Adrenal gland (tissue), 12 donors: Measurements from ENCODE around the gene RPL36. TPM values are rescaled to one million over a fixed set of nuclear protein-coding genes. Genes with fewer than 3 reads are reported as not detected.

Experiments used
- DNase-seq, 7 donors: peaks; one replicate each; pipeline ENCODE4 v3.0.0-alpha.2; 2019 to 2020
- H3K27ac ChIP-seq, 5 donors: fragments of 200-600 bp; sonication (generic) in 4 of 5; 1 replicate in 3 of 5; 2 replicates in 2 of 5; pipeline versions ENCODE4 v1.5.1 to v1.8.0; 2016 to 2020; ENCODE audit warnings: mild to moderate bottlenecking in 1 of 5
- H3K27me3 ChIP-seq: fragments of 200-600 bp; 2 replicates; pipeline ENCODE4 v1.8.0; 2021
- H3K36me3 ChIP-seq, 2 donors: fragments of 200-600 bp; replicated peaks in 1 of 2; 1 replicate in 1 of 2; 2 replicates in 1 of 2; pipeline versions ENCODE4 v1.5.1 to v1.8.0; 2018 to 2022
- H3K4me1 ChIP-seq, 2 donors: fragments of 200-600 bp; replicated peaks in 1 of 2; 1 replicate in 1 of 2; 2 replicates in 1 of 2; pipeline versions ENCODE4 v1.5.1 to v1.8.0; 2018 to 2021
- H3K4me3 ChIP-seq, 4 donors: fragments of 200-600 bp; sonication (generic) in 3 of 4; one replicate each; pipeline ENCODE4 v1.5.1; 2016 to 2018
- H3K9me3 ChIP-seq, 3 donors: fragments of 200-600 bp; sonication (generic) in 1 of 3; replicated peaks in 1 of 3; 1 replicate in 2 of 3; 2 replicates in 1 of 3; pipeline versions ENCODE4 v1.5.1 to v1.8.0; 2016 to 2021
- POLR2A ChIP-seq, 2 donors: fragments of 450-650 bp; IDR thresholded peaks; one replicate each; pipeline ENCODE4 v1.6.1; 2017; ENCODE audit warnings: antibody characterized with exemption in 2 of 2, mild to moderate bottlenecking in 2 of 2, moderate library complexity in 1 of 2
- WGBS, 4 donors: extraction: QIAGEN DNeasy Blood & Tissue Kit in 2 of 4; methylation state at CpG; one replicate each; pipeline versions ENCODE4 v1.1.5 to v1.1.7; 2013 to 2017; 5-methylcytosine and 5-hydroxymethylcytosine counted together
- intact Hi-C, 2 donors: fragments of 100-400 bp; cut with DNase I; formaldehyde crosslinking; loops; one replicate each; pipeline versions ENCODE4 v1.14.1 to v1.15.0; 2022 to 2023
- polyA plus RNA-seq, 3 donors: library from polyadenylated mRNA; stranded (reverse); fragments of 200-250 nt in 2 of 3; fragments of 350-450 nt in 1 of 3; fragmentation: Illumina TruSeq in 1 of 3; extraction: RNeasy Lipid Tissue Mini Kit (QIAGEN cat#74804) in 1 of 3; gene quantifications; one replicate each; pipeline ENCODE4 v1.2.3, GENCODE V29; 2013 to 2014
- total RNA-seq, 9 donors: library from RNA; depleted of rRNA in 4 of 9; stranded (reverse); fragments of >200 nt in 4 of 9; fragments of 120-200 nt in 1 of 9; fragmentation: NEBNext Ultra II Directional in 1 of 9; extraction: Animal tissue kit (Norgen Biotek cat#: 25700) in 1 of 9; gene quantifications; one replicate each; pipeline versions ENCODE4 v1.1.0 to v1.2.4, GENCODE V29; 2013 to 2023
- TF ChIP-seq, protein P1 (sequence below), 6 experiments: fragments of 450-650 bp in 4 of 6; fragments of 200-600 bp in 2 of 6; sonication (generic) in 1 of 6; IDR thresholded peaks; 1 replicate in 5 of 6; 2 replicates in 1 of 6; pipeline versions ENCODE4 v1.5.1 to v1.8.0; 2016 to 2021; ENCODE audit warnings: antibody characterized with exemption in 6 of 6, mild to moderate bottlenecking in 2 of 6, moderate library complexity in 1 of 6
- donor health status: healthy with polysubstance abuse.
- donor health status: Bipolar disorder and iron deficiency.
- donor health status: DM: yes; HTN: yes; CAD: no.
- donor health status: DM: no; HTN: no; CAD: no.
- donor health status: DM: no; HTN: no; CAD: no.
- donor health status: DM: yes; HTN: yes; CAD: no.

Gene RPL36
- total and polyA plus RNA-seq, 12 donors = 615 to 3,360 (median 1,204) TPM

DNA sequence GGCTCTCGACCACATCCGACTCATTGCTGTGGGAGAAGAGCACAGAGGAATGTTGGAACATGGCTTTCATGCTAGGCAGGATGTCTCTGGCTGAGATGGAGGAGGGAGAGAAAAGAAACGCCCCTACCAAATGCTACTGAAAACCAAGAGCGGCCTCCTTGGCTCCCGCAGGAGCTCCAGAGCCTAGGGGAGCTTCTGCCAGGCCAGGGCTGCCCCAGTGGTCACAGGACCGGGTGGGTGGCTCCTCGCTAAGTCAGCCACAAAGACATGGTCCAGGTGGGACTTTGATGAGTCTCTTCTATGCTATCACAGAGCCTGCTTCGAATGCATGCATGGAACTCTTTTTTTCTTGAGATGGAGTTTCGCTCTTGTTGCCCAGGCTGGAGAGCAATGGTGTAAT is 23.1 kb downstream of the RPL36 start:
- intact Hi-C loops = no loop called here
- Histone ChIP-seq H3K4me3 (no peak overlapping the region), H3K9me3 (no peaks in the 10 kb centered on the region), H3K4me1 (peaks cover 11 to 34% of the 10 kb centered on the region in 2 donors), H3K27me3 (no peaks in the 10 kb centered on the region), H3K36me3 (peaks cover 0 to 53% of the 10 kb centered on the region in 2 donors), H3K27ac (no peak overlapping the region)
- DNase-seq = no peak
- WGBS, 4 donors = 82 to 92% (median 91%) methylated on average over 6 to 9 of the region's 9 CpGs
- TF ChIP-seq POLR2A (IDR thresholded peaks at IDR 0.05) = no peak
- TF ChIP-seq, protein P1, sequence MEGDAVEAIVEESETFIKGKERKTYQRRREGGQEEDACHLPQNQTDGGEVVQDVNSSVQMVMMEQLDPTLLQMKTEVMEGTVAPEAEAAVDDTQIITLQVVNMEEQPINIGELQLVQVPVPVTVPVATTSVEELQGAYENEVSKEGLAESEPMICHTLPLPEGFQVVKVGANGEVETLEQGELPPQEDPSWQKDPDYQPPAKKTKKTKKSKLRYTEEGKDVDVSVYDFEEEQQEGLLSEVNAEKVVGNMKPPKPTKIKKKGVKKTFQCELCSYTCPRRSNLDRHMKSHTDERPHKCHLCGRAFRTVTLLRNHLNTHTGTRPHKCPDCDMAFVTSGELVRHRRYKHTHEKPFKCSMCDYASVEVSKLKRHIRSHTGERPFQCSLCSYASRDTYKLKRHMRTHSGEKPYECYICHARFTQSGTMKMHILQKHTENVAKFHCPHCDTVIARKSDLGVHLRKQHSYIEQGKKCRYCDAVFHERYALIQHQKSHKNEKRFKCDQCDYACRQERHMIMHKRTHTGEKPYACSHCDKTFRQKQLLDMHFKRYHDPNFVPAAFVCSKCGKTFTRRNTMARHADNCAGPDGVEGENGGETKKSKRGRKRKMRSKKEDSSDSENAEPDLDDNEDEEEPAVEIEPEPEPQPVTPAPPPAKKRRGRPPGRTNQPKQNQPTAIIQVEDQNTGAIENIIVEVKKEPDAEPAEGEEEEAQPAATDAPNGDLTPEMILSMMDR (IDR thresholded peaks at IDR 0.05) = no peak

DNA sequence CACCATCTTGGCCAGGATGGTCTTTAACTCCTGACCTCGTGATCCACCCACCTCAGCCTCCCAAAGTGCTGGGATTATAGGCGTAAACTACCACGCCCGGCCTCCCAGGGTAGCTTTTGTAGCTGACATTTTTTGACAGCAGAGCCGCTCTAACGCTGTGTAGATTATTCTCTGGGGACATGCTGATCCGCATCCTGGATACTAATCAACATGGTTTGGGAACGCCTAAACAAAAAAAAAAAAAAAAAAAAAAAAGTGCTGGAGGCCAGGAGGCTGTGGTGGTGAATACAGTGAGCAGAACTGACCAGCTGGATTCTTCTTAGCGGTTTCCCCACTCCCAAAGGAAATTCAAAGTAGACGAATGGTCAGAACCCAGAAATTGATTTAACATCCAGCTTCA is 24.7 kb downstream of the RPL36 start:
- Histone ChIP-seq H3K4me3 (no peak overlapping the region), H3K4me1 (peaks cover 22 to 35% of the 10 kb centered on the region in 2 donors), H3K27me3 (no peaks in the 10 kb centered on the region), H3K27ac (no peak overlapping the region), H3K36me3 (peaks cover 0 to 43% of the 10 kb centered on the region in 2 donors), H3K9me3 (no peaks in the 10 kb centered on the region)
- 86 to 94% (median 89%) methylated on average over 10 of the region's 10 CpGs for WGBS, 4 donors
- intact Hi-C loops = no loop called here
- DNase-seq = no peak
- TF ChIP-seq, protein P1 (IDR thresholded peaks at IDR 0.05) = no peak
- no peak for TF ChIP-seq POLR2A (IDR thresholded peaks at IDR 0.05)

DNA sequence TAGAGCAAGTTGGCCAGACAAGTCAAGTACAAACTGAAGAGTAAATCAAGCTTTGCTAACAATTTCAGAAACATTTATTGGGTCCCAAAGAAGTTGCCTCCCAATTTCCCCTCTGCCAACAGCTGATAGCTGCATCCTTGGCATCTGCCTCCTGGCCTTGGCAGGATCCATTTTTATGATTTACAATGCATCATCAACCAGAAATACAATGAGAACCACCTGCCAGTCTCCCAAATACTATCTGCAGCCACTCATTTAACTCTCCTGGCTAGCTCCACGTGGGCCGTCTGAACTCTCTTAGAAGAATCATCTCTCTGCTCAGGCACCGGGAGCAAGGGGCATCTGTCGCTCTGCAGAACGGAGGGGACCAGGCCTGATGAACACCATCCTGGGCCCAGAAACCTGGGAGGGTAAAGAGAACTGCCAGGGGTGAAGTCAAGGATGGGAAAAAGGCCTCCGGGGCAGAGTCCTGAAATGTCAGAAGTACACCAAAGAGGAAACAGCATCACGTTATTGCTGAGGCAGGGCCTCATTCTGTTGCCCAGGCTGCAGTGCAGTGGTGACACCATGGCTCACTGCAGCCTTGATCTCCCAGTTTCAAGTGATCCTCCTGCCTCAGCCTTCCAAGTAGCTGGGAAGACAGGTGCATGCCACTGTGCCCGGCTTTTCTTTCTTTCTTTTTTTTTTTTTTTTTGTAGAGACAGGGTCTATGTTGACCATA is 27.3 kb downstream of the RPL36 start:
- intact Hi-C loops = no loop called here
- Histone ChIP-seq H3K27me3 (no peaks in the 10 kb centered on the region), H3K4me3 (no peak overlapping the region), H3K9me3 (no peaks in the 10 kb centered on the region), H3K27ac (peak overlapping the region; percentile 78 to 100 (median 96)), H3K4me1 (peaks cover 26 to 41% of the 10 kb centered on the region in 2 donors), H3K36me3 (peaks cover 0 to 18% of the 10 kb centered on the region in 2 donors)
- TF ChIP-seq, protein P1 (IDR thresholded peaks at IDR 0.05) = no peak
- no peak for TF ChIP-seq POLR2A (IDR thresholded peaks at IDR 0.05)
- 38 to 56% (median 42%) methylated on average over 7 to 8 of the region's 8 CpGs for WGBS, 4 donors
- peak in 4 of 7 donors; percentile 33 to 64 (median 42) for DNase-seq

DNA sequence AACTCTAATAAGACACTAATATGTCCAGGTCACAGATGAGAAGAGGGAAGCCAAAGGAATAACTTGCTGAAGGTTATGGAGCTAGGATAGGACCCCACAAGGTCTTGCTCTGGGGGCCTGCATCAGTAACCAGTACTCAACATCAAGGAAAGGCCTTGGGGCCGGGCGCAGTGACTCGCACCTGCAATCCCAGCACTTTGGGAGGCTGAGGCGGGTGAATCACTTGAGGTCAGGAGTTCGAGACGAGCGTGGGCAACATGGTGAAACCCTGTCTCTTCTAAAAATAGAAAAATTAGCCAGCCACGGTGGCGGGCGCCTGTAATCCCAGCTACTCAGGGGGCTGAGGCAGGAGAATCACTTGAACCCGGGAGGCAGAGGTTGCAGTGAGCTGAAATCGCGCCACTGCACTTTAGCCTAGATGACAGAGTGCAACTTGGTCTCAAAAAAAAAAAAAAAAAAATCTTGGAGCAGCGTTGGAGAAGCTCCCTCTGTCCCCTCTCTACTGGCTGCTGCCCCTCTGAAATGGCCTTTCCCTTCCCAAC is 28.0 kb downstream of the RPL36 start:
- H3K9me3 ChIP-seq = no peaks in the 10 kb centered on the region
- peak overlapping the region; percentile 78 to 100 (median 96) for H3K27ac ChIP-seq
- 30 to 57% (median 36%) methylated on average over 12 to 14 of the region's 14 CpGs for WGBS, 4 donors
- intact Hi-C loops = no loop called here
- H3K27me3 ChIP-seq = no peaks in the 10 kb centered on the region
- peaks cover 26 to 41% of the 10 kb centered on the region in 2 donors for H3K4me1 ChIP-seq
- peak overlapping the region in 1 of 4 donors; percentile 89 for H3K4me3 ChIP-seq
- peak; percentile 42 to 77 (median 74) for DNase-seq
- peaks cover 0 to 11% of the 10 kb centered on the region in 2 donors for H3K36me3 ChIP-seq
- no peak for TF ChIP-seq POLR2A (IDR thresholded peaks at IDR 0.05)
- TF ChIP-seq, protein P1 (IDR thresholded peaks at IDR 0.05) = no peak
